ENCODE data around the gene CHAT.
A peak's percentile ranks its signal among the peaks of the same experiment; 100 is the strongest.

Gene CHAT

GRCh38 chr10:49597426-49598163 is 16.2 kb upstream of the CHAT start:
- DNase-seq (ENCODE audit: low spot score) = no peak

- DNase-seq (ENCODE audit: low spot score) = no peak
Measured at GRCh38 chr10:49598164-49598856, 15.5 kb upstream of the CHAT start.

GRCh38 chr10:49598986-49599385 is 14.9 kb upstream of the CHAT start:
- no peak for DNase-seq (ENCODE audit: low spot score)

- no peak for DNase-seq (ENCODE audit: low spot score)
Measured at GRCh38 chr10:49599546-49599945, 14.3 kb upstream of the CHAT start.

GRCh38 chr10:49600046-49600445 is 13.8 kb upstream of the CHAT start:
- DNase-seq (ENCODE audit: low spot score) = no peak

- DNase-seq (ENCODE audit: low spot score) = no peak
Measured at GRCh38 chr10:49600781-49601400, 12.9 kb upstream of the CHAT start.

- no peak for DNase-seq (ENCODE audit: low spot score)
Measured at GRCh38 chr10:49601857-49602256, 12.0 kb upstream of the CHAT start.

GRCh38 chr10:49602380-49603023 is 11.3 kb upstream of the CHAT start:
- DNase-seq (ENCODE audit: low spot score) = no peak

GRCh38 chr10:49605216-49605938 is 8.5 kb upstream of the CHAT start:
- no peak for DNase-seq (ENCODE audit: low spot score)

- DNase-seq (ENCODE audit: low spot score) = no peak
Measured at GRCh38 chr10:49605939-49606509, 7.8 kb upstream of the CHAT start.

- DNase-seq (ENCODE audit: low spot score) = peak; percentile 80
Measured at GRCh38 chr10:49606981-49607535, 6.8 kb upstream of the CHAT start.

GRCh38 chr10:49608166-49609005 is 5.5 kb upstream of the CHAT start:
- no peak for DNase-seq (ENCODE audit: low spot score)

- no peak for DNase-seq (ENCODE audit: low spot score)
Measured at GRCh38 chr10:49609006-49609282, 4.9 kb upstream of the CHAT start.

- no peak for DNase-seq (ENCODE audit: low spot score)
Measured at GRCh38 chr10:49609283-49610113, 4.3 kb upstream of the CHAT start.

- peak; percentile 26 for DNase-seq (ENCODE audit: low spot score)
Measured at GRCh38 chr10:49610114-49610457, 3.8 kb upstream of the CHAT start, which contains the start of gene SLC18A3. SLC18A3 (plus strand) TSS chr10:49610310; CDS start chr10:49610741, 431 bp downstream.

GRCh38 chr10:49610458-49611165 is 3.2 kb upstream of the CHAT start:
- DNase-seq (ENCODE audit: low spot score) = no peak

GRCh38 chr10:49611166-49611815 is 2.5 kb upstream of the CHAT start:
- DNase-seq (ENCODE audit: low spot score) = no peak

- no peak for DNase-seq (ENCODE audit: low spot score)
Measured at GRCh38 chr10:49611816-49612512, 1.9 kb upstream of the CHAT start.
